ENCODE data around the gene PCID2.

The PCID2 gene

GRCh38 chr13:113187263-113187669 is 21.2 kb downstream of the PCID2 start:
- no peak for DNase-seq (ENCODE audit: low spot score)

GRCh38 chr13:113186061-113186900 is 22.2 kb downstream of the PCID2 start:
- DNase-seq (ENCODE audit: low spot score): no peak

DNA sequence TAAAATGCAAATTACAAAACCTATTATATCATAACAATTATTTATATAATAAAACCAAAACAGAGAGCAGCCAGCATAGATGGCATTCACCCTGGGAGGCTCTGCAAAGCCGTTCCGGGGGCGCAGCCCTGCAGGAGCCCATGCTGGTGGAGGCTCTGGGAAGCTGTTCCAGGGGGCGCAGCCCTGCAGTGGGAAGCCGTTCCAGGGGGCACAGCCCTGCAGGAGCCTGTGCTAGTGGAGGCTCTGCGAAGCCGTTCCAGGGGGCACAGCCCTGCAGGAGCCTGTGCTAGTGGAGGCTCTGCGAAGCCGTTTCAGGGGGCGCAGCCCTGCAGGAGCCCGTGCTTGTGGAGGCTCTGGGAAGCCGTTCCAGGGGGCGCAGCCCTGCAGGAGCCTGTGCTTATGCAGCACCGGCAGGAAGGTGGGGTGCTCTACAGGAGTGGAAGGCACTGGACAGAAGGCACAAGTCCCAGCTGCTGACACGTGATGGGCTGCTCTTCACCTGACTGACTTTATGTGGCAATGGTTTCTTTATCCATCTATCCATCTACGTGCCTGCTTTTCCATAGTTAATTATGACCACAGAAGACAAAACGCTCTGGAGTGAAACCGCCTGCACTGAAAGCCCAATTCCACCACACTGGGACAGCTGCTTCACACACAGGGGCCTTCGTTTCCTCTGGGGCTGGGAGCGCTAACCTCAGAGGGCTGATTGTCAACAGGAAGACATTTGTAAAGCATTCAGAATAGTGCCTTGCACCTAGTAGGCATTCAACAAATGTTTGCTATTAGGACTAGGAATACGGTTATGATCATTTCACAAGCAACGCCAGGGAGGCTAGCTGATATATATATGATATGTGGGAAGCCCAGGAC is 23.7 kb downstream of the PCID2 start:
- DNase-seq (ENCODE audit: low spot score): no peak

DNA sequence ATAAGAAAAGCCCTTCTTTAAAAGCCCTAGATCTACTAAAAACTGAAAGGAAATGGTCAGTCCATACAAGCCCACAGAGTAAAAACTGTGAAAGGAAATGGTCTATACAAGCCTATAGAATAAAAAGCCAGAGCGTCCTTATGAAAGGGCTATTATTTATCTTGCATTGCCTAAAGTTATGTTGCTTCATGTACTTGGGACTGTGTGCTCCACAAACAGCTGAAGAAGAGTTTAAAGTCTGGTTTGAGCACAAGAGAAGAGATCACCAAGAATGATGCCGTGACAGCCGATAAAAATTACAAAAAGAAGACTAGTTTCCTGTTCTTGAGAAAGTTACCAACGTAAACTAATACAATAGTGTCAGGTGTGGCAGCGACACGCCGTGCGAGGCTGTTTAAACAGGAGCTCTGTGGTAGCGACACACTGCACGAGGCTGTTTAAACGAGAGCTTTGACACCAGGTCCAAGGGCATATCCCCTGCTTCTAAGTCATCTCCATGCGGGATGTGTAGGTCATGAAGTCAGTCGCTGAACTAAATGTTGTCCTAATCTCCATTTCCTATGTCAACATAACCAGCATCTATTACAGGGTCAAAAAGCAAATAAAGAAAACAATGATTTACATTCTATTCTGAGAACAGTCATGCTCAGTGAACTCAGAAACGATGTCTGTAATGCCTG is 24.9 kb downstream of the PCID2 start:
- no peak for DNase-seq (ENCODE audit: low spot score)

DNA sequence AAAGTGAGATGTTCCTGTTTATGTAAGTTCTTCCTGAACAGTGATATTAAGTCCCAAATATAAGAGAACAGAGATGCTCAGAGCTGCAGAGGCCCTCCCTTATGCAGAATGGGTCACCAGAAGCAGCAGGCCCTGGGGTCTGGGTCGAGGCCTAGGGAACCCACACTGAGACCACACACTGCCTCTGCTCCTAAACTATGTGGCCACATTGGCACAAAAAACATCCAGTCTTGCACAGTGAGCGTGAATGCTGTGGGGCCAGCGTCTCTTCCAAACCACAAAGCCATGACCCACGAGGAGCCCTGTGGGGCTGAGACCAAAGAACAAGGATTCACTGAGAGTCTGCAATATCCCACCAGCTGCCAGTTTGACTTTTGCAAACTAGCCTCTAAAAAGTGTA is 26.4 kb downstream of the PCID2 start:
- DNase-seq (ENCODE audit: low spot score): no peak

DNA sequence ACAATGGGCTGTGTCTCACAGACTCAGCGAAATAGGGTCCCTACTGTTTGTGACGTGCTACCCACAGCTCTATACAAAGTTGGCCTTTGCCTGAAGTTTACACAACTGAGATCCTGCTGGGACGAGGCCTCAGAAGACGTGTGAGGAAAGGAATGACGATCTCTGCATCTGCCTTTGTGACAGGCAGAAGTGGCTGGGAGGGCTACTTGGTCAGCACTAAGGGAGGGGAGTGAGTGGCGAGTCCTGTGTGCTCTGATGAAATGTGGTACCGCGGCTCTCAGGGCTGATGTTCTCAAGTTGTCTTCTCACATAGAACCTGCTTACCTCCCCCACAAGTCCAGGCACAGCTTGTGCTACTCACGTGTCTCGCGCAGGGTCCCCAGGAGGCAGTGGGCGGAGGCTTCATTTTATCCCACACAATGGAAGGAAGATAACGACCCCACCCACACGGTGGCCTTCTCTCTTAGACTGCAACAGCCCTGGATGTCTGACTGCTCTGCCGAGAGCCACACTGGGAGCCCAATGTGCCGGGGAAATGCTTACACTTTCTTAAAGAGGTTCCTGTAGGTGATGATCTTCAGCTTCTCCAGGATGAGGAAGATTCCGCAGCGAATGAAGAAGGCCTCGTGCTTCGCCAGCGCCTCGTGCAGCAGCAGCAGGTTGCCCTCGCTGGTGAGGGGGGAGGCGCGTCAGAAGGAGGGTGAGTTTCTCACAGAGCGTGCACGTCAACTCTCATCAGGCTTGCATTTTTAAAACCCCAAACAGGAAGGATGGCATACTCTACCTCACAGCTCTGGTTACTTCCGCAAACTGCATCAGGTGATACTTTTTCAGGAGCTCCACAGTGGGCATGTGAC is 28.9 kb downstream of the PCID2 start:
- DNase-seq (ENCODE audit: low spot score): no peak

DNA sequence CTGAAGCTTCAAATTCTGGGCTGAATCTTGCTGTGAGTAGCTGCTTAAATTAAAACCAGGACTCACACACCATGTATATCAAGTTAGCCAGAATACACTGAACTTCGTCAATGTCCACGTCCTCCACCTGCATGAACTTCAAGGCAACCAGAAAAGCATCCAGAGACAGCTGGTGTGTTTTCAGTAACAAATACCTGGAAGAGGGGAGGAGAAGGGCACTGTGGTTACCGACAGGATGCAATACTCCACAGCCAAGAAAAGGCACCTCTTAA is 29.6 kb downstream of the PCID2 start:
- DNase-seq (ENCODE audit: low spot score): no peak

GRCh38 chr13:113178070-113178895 is 30.2 kb downstream of the PCID2 start:
- no peak for DNase-seq (ENCODE audit: low spot score)

GRCh38 chr13:113176822-113177221 is 31.6 kb downstream of the PCID2 start:
- no peak for DNase-seq (ENCODE audit: low spot score)

- no peak for DNase-seq (ENCODE audit: low spot score)
Measured at GRCh38 chr13:113176280-113176679, 32.2 kb downstream of the PCID2 start.

GRCh38 chr13:113172419-113172926 is 36.0 kb downstream of the PCID2 start:
- no peak for DNase-seq (ENCODE audit: low spot score)

GRCh38 chr13:113171250-113172125 is 37.0 kb downstream of the PCID2 start:
- no peak for DNase-seq (ENCODE audit: low spot score)

DNA sequence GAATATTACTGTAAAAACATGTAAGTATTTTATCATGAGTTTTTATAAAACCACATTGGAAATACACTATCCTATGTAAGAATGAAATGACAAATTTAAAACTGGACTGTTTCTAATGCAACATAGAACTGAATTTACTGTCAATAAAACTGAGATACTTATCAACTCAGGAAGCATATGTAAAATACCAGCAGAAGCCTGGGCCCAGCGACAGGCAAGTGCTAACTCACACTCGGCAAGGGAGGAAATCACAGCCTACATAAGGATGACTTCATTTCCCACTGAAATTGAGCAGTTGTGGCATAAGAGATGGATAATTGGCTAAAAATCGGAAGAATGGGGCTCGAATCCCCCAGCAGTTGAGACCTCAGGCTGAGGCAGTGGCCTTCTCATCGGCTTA is 38.0 kb downstream of the PCID2 start:
- DNase-seq (ENCODE audit: low spot score): no peak

DNA sequence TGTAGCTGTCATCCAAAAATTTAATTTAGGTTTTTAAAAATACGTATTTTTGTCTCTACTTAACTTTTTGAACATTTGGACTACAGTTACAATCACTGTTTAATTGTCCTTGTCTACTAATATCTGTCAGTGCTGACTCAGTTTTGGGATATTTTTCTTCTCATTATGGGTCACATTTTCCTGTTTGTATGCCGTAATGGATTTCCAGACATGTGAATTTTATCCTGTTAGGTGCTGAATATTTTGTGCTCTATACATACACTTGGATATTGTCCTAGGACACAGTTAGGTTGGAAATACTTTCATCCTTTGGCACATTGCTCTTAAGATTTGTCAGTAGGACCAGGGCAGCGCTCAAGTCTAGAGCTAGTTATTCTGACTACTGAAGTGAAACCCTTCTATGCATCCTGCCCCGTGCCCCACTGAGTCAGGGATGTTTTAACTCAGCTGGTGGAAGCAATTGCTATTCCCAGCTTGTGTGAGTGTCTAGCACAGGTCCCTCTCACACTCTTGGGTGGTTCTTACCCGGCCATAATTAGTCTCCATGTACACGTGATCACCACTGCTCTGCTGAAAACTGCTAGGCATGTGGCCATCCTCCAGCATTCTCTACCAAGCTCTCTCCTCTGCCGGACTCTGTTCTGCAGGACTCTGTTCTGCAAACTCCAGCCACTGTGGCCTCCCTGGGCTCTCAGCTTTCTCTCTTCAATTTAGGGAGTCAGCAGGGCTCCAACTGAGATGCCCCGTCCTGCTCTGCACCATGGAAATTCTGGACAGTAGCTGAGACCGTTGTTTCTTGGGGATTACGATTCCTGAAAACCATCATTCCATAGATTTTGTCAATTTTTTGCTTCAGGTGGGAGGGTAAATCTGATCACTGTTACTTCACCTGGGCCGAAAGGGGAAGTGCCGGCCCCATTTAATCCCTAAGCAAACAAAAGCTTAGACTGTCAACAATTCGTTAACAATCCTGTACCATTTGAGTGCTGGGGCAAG is 38.9 kb downstream of the PCID2 start:
- DNase-seq (ENCODE audit: low spot score): no peak

DNA sequence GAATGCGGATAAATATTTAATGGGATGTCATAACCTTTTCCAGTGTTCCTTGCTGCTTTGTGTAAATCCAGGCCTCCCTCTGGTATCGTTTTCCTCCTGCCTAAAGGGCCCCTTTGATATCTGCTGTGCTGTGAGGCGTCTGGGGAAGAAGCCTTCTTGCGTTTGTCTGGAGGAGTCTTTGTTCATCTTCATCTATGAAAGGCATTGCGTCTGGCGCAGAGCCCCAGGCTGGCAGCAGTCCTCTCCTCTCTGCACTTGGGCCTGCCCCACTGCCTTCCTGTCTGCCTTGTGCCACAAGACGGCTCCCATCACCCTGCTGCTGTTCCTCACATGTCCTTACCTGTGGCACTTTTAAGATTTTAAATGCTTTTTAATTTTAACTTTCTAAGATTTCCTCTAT is 40.3 kb downstream of the PCID2 start:
- no peak for DNase-seq (ENCODE audit: low spot score)

DNA sequence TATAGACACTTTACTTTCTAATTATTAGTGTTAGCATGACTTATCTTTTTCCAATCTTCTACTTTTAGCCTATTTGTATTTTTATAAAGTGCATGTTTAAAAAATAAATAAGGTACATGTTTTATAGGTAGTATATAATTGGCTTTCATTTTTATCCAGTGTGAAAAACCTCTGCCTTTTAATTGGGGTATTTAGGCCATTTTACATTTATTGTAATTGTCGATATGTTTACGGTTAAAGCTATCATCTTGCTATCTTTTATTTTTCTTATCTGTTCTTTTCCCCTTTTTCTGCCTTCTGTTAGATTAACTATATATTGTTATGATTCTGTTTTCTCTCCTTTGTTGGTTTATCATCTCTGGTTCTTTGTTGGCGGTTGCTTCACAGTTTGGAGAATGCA is 40.9 kb downstream of the PCID2 start:
- DNase-seq (ENCODE audit: low spot score): no peak

DNA sequence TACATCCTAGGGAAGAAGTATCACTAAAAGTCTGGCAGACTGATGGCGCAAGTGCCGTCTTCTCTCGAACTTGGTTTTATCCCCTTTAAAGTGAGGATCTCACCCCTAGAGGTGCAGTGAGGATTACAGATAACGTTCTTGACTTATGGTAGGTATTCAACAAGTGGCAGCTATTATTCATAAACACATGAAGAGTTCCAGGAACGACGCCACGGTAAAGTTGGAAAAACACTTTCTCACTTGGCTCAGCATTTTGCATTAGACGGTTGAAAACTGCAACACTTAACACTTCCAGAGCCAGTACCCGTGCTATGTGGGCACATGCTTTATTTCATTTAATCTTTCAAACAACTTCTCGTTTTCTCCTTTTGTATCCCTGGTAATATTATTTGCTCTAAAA is 41.3 kb downstream of the PCID2 start:
- no peak for DNase-seq (ENCODE audit: low spot score)

GRCh38 chr13:113166681-113167080 is 41.8 kb downstream of the PCID2 start:
- DNase-seq (ENCODE audit: low spot score): no peak

- no peak for DNase-seq (ENCODE audit: low spot score)
Measured at GRCh38 chr13:113166266-113166665, 42.2 kb downstream of the PCID2 start.

Data from D341Med (cell line).